Amniotic epithelial cell (primary cell): ENCODE data around the gene MANSC1.
A peak's percentile ranks its signal among the peaks of the same experiment; 100 is the strongest.

Source experiments
- DNase-seq: peaks from one replicate; pipeline ENCODE4 v3.0.0-alpha.2; 2010; ENCODE audit warnings: low read depth

Gene MANSC1

GRCh38 chr12:12349711-12350665, at the start of gene MANSC1:
Gene MANSC1, minus strand, starts transcription at chr12:12350242. Its CDS starts 6,928 bp downstream, at chr12:12343314.
- DNase-seq, result peak; percentile 8

GRCh38 chr12:12399161-12399560, 49.1 kb upstream of the MANSC1 start:
- no peak for DNase-seq

DNA sequence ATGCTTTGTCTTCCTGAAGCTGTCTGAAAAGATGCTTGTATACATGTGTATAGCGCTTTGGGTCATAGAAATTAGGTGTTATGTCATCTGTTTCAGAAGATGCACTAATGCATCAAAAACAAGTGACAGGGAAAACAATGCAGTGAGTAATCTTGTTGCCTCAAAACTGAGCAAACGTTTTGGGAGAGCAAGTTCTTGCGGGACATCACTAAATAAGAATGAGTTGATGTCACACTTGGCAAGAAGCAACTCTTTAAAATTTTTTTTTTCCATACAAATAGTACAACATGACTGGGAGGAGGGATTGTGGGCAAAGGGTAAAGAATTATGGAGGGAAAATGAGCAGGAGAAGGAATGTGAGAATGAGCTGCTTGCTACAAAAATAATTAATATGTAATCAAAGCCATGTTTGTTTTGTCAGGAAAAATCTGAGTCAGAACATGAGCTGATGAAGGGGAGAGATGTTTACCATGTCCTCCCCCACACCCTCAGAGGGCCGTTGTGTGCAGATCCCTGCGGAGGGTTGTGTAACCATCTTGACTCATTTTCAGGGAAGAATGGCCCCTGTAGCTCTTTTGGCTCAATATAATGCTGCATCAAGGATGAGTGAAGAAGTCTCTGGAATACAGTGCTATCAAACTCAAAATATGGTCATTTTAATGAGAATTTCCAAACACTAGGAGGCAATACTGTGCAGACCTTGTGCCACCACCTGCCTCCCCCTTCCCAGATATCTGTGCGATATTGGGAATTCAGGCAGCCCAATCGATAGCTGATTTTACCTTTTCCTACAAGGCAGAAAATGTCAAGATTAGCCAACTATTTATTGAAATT, 48.2 kb upstream of the MANSC1 start:
- peak; percentile 100 for DNase-seq

DNA sequence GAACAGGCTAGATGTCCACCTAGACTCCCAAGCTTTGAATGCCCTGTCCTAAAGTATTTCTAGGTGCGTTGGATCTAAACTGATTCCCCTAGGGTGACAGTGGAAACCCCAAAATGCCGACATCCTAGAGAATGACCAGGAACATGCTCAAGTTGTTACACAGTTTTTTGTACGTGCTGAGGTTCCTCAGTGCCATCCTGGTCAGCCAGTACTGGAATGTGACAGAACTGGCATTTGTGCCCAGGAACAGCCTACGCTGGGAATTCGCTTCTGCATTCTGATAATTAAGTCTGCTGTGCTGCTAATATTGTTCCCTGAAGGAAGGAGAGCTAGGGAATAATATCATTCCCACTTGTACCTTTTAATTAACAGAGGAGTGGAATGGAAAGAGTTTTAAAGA, 47.1 kb upstream of the MANSC1 start:
- DNase-seq, result no peak

DNA sequence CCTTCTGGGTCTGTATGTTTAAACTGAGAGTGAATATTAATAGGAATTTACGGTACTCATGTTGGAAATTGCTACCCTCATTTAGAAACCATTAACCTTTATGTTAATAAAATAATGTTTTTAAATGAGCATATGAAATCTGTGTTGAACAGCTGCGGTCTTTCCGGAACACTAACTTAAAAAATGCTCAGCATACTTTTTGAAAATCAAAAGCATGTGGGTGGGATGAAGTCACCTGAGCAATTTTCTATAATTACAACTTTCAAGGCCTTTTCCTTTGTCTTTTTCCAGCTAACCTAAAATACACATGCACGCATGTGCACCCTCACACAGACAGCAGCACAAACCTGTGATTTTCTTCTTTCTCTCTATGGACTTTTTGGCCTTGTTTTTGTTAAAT, 46.7 kb upstream of the MANSC1 start:
- no peak for DNase-seq

- DNase-seq, result no peak
These were observed 43.1 kb upstream of the MANSC1 start for GRCh38 chr12:12393171-12393570.

- peak; percentile 69 for DNase-seq
These were observed 42.4 kb upstream of the MANSC1 start for GRCh38 chr12:12392413-12392812.

GRCh38 chr12:12387501-12387900, 37.5 kb upstream of the MANSC1 start:
- peak; percentile 52 for DNase-seq

DNA sequence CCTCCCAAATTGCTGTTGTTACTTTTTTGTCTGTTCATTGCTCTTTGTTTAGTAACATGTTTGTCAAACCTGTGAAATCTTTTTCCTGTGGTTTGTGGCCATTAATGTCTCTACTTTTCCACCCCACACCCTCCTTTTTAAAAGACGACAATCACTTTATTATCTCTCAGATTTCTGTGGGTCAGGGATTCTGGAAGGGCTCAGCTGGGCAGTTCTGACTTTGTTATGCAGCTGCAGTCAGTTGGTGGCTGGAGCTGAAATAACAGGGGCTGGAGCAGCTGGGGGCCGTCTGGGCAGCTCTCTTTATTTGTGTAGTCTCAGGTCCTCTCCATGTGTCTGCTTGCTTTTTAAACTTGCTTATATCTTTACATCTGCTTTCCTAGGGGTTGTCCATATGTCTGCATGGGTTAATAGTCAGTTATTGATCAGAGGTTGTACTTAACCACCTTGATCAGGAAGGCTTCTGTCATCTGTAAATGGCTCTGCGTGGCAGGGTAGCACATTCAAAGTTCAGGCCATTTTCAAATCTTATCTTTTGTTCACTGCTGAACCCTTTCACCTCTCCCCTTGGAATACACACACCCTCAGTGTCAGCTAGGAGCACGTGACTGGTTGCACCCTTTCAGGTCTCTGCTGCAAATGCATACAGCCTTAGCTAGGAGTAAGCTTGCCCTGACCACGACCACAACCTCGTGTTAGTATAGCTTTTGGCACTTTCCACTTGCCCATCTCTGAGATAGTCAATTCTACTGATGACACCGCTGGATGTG, 34.7 kb upstream of the MANSC1 start:
- DNase-seq, result no peak

DNA sequence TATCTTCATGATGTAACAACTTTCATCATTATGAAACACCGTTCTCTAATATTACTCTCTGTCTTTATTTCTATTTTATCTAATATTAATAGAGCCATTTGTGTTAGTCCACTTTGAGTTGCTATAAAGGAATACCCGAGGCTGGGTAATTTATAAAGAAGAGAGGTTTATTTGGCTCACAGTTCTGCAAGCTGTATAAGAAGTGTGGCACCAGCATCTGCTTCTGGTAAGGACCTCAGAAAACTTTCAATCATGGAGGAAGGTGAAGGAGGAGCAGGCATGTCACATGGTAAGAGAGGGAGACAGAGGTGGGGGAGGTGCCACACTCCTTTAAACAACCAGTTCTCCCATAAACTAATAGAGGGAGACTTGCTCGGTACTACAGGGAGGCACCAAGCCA, 31.9 kb upstream of the MANSC1 start:
- DNase-seq, result no peak

DNA sequence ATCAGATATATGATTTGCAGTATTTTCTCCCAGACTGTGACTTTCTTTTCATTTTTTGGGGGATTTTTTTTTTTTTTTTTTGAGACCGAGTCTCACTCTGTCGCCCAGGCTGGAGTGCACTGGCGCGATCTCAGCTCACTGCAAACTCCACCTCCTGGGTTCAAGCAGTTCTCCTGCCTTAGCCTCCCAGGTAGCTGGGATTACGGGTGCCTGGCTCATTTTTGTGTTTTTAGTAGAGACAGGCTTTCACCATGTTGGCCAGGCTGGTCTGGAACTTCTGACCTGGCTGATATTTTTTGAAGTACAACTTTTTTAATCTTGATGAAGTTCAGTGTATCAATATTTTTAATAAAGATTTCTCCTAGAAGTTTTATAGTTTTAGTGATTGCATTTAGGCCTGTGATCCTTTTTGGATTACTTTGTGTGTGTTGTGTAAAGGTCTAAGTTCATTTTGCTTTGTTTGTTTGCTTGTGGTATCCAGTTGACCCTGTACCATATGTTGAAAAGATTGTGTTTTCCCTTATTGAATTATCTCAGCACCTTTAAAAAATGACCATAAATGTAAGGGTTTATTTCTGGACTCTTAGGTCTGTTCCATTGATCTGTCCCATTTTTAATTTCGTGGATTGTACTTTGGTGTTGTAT, 31.0 kb upstream of the MANSC1 start:
- no peak for DNase-seq

GRCh38 chr12:12379831-12380730, 30.0 kb upstream of the MANSC1 start:
- DNase-seq, result no peak

- DNase-seq, result no peak
These were observed 28.6 kb upstream of the MANSC1 start for GRCh38 chr12:12378616-12379015.

DNA sequence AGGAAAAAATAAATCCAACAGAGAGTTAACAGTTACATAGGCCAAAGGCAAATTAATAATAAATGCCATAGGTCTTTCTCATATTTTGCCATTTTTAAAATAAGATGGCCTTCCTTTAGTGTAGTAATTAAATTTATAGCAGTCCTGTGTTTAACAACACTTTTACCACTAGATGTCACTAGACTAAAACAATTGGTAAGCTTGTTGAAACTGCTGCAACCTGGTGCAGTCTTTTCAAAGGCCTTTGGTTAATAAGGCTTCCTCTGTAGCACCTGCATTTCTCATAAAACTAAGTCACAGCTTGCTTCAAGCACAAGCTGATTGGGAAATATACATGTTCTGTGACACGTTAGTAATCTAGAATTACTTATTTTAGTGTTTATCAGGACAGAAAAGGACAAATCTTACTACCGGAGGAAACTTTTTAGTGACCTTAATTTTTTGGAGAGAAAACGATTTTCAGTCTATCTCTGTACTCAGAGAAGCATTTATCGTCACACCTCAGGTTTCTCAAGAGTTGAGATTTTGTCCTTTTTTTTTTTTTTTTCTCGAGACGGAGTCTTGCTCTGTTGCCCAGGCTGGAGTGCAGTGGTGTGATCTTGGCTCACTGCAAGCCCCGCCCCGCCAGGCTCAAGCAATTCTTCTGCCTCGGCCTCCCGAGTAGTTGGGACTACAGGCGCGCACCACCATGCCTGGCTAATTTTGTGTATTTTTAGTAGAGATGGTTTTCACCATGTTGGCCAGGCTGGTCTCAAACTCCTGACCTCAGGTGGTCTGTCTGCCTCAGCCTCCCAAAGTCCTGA, 26.8 kb upstream of the MANSC1 start:
- peak; percentile 83 for DNase-seq

DNA sequence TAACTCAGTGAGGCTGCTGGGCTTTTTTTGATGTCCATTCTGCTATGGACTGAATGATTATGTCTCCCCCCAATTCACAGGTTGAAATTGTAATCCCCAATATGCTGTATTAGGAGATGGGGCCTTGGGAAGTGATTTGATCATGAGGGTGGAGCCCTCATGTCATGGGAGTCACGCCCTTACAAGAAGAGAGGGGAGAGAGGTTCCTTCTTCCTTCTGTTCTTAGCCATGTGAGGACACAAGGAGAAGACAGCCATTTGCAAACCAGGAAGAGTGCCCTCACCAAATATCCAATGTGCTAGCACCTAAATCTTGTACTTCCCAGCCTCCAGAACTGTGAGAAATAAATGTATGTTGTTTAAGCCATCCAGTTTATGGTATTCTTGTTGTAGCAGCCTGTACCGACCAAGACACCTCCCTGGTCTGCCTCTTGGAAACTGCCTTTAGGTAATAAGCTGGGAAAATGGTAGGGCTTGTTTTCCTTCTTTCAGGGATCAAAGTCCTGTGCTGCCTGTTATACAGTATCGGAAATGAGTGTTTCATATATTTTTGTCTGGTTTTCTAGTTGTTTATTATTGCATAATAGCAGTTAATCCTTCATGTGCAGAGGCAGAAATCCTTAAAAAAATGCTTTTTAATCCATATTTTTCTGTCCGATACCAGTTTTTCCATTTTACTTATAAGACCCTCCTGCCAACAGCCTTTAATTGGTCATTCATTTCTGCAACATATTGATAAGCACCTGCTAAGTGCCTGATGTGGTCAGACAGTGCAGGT, 23.1 kb upstream of the MANSC1 start:
- no peak for DNase-seq

- no peak for DNase-seq
These were observed 17.5 kb upstream of the MANSC1 start for GRCh38 chr12:12367482-12367998.

- no peak for DNase-seq
These were observed 16.8 kb upstream of the MANSC1 start for GRCh38 chr12:12366701-12367481.

DNA sequence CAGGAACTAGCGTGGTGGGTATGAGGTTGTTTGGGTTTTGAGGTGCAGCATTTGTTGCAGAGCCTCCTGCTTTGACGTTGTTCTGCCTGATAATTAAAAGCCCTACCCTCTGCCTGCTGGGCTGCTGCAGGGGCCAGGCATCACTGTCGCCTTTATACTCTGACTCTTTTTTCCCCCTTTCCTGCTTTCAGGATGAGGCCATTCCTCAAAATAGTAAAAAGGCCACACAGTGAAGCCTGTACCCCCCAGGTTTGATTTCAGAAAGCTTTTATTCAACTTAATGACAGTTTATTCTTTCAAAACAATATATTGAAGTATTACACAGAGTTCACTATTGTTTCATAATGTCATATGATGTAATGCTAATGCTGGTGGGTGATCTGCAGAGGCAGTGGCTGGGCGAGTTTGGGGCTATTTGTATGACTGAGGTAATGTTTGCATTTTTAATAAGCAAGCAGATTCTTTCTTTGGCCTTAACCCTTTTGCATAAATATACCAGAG, 15.9 kb upstream of the MANSC1 start:
- DNase-seq, result peak; percentile 18
